Progenitor cell of endocrine pancreas (in vitro differentiated cells): ENCODE results near the gene DRAP1. TPM values are rescaled to one million over a fixed set of nuclear protein-coding genes. Genes with fewer than 3 reads are reported as not detected.

Experiments
- DNase-seq: peaks from one replicate; pipeline ENCODE4 v3.0.0; 2021; ENCODE audit warnings: low spot score; ENCODE audit not compliant: unreplicated experiment
- H3K27ac Mint-ChIP-seq: 2 replicates; pipeline ENCODE4 v1.8.0; 2021; ENCODE audit warnings: mild to moderate bottlenecking, moderate library complexity, mixed read lengths
- H3K27me3 Mint-ChIP-seq: 2 replicates; pipeline ENCODE4 v1.8.0; 2021; ENCODE audit warnings: mixed read lengths
- H3K36me3 Mint-ChIP-seq: 2 replicates; pipeline ENCODE4 v1.8.0; 2022; ENCODE audit warnings: mixed read lengths; ENCODE audit not compliant: insufficient read depth
- H3K4me1 Mint-ChIP-seq: 2 replicates; pipeline ENCODE4 v1.8.0; 2021; ENCODE audit warnings: low read depth, mixed read lengths
- H3K4me3 Mint-ChIP-seq: 2 replicates; pipeline ENCODE4 v1.8.0; 2021; ENCODE audit warnings: low read depth, mild to moderate bottlenecking, moderate library complexity, mixed read lengths
- H3K9me3 Mint-ChIP-seq: 2 replicates; pipeline ENCODE4 v1.8.0; 2021; ENCODE audit warnings: low read depth, mixed read lengths
- total RNA-seq: library from RNA; stranded (reverse); gene quantifications from 2 replicates; pipeline ENCODE4 v1.2.1, GENCODE V29; 2021
- TF ChIP-seq, protein P1 (sequence below): fragments of 200-600 bp; sonication (generic); IDR thresholded peaks from one replicate; pipeline ENCODE4 v1.5.0; 2021; ENCODE audit warnings: antibody characterized with exemption, mild to moderate bottlenecking; ENCODE audit not compliant: unreplicated experiment

DRAP1 gene
- total RNA-seq, 1 donor from 2014 or later: 65.8 TPM

DNA sequence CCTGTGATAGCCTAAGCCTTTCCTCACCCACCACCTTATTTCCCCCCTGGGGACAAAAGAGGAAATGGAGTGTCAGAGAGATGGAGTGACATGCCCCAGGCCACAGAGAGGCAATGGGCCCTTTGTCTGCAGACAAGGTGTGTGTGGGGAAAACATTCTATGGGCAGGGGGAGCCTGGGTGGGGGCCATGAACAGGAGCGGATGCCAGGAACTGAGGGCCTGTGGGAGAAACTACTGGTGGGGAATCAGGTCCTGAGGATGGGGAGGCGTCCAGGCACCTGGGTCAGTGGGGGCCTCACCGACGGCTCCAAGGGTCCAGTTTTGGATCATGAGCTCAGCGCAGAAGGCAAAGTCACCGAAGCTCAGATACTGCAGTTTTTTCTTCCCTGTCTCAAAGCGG lies 34.0 kb upstream of the DRAP1 start:
- no peak overlapping the region for H3K4me3 Mint-ChIP-seq
- no peaks in the 10 kb centered on the region for H3K9me3 Mint-ChIP-seq
- H3K27ac Mint-ChIP-seq: no peak overlapping the region
- TF ChIP-seq, protein P1, sequence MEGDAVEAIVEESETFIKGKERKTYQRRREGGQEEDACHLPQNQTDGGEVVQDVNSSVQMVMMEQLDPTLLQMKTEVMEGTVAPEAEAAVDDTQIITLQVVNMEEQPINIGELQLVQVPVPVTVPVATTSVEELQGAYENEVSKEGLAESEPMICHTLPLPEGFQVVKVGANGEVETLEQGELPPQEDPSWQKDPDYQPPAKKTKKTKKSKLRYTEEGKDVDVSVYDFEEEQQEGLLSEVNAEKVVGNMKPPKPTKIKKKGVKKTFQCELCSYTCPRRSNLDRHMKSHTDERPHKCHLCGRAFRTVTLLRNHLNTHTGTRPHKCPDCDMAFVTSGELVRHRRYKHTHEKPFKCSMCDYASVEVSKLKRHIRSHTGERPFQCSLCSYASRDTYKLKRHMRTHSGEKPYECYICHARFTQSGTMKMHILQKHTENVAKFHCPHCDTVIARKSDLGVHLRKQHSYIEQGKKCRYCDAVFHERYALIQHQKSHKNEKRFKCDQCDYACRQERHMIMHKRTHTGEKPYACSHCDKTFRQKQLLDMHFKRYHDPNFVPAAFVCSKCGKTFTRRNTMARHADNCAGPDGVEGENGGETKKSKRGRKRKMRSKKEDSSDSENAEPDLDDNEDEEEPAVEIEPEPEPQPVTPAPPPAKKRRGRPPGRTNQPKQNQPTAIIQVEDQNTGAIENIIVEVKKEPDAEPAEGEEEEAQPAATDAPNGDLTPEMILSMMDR: no peak
- no peak for DNase-seq
- H3K27me3 Mint-ChIP-seq: peaks cover 8% of the 10 kb centered on the region
- H3K4me1 Mint-ChIP-seq: peaks cover 29% of the 10 kb centered on the region
- peaks cover 6% of the 10 kb centered on the region for H3K36me3 Mint-ChIP-seq

DNA sequence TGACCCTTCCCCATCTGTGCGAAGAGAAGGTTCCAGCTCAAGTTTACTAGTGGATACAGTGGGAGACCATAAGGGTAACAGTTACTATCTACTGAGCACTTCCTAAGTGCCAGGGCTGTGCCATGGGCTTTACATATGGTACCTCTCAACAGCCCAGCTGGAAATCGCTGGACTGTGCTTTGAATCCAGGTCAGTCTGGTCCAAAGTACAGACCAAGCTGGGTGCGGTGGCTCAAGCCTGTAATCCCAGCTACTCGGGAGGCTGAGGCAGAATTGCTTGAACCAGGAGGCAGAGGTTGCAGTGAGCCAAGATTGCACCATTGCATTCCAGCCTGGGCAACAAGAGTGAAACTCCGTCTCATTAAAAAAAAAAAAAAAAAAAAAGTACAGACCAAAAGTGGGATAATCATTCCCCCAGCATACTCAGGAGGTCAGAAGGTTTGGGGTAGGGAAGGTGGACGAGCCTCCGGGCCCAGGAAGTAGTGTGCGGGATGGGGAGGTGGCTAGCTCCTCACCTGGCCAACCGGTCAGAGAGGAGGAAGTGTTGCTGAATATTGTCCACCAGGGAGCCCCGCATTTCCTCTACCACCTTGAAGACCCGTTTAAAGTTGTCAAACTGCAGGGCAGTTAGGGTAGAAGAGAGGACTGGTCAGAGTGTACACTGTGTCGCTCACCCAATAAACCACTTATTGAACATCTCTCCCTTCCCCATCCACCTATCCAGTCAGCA lies 33.3 kb upstream of the DRAP1 start:
- no peak overlapping the region for H3K4me3 Mint-ChIP-seq
- DNase-seq: no peak
- peaks cover 6% of the 10 kb centered on the region for H3K36me3 Mint-ChIP-seq
- peaks cover 30% of the 10 kb centered on the region for H3K4me1 Mint-ChIP-seq
- TF ChIP-seq, protein P1: no peak
- H3K27me3 Mint-ChIP-seq: peaks cover 8% of the 10 kb centered on the region
- H3K27ac Mint-ChIP-seq: no peak overlapping the region
- no peaks in the 10 kb centered on the region for H3K9me3 Mint-ChIP-seq

DNA sequence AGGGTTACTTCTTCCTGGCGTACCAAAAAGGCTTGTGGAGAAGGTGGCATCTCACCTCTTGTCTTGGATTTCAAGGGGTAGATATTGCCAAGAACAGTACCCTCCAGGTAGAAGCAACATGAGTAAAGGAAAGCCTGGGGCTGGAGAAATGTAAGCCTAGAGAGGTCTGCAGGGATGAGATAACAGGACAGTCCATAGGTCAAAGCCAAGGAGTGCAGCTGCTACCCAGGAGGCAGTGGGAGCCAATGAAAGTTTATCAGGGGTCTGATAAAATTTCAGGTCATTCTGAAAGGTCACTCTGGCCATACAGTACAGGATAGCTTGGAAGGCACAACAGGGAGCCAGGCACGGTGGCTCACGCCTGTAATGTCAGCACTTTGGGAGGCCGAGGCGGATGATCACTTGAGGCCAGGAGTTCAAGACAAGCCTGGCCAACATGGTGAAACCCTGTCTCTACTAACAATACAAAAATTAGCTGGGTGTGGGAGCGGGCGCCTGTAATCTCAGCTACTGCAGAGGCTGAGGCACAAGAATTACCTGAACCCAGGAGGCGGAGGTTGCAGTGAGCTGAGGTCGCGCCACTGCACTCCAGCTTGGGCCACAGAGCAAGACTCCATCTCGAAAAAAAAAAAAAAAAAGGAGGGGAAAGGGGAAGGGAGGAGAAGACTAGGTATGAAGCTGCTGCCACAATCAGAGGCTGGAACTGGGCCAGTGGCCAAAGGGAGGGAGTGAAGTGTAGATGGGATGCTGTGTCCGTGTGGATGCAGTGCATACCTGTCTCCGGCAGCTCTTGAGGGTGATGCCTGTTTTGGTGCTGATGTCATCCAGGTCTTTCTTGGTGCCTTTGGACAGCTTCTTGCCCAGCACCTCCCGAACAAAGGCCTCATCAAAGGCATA lies 32.2 kb upstream of the DRAP1 start:
- Mint-ChIP-seq H3K27me3 (peaks cover 11% of the 10 kb centered on the region), H3K4me3 (peak overlapping the region; percentile 98), H3K4me1 (peaks cover 30% of the 10 kb centered on the region), H3K9me3 (no peaks in the 10 kb centered on the region), H3K36me3 (peaks cover 6% of the 10 kb centered on the region), H3K27ac (peak overlapping the region; percentile 69)
- TF ChIP-seq, protein P1: no peak
- no peak for DNase-seq

DNA sequence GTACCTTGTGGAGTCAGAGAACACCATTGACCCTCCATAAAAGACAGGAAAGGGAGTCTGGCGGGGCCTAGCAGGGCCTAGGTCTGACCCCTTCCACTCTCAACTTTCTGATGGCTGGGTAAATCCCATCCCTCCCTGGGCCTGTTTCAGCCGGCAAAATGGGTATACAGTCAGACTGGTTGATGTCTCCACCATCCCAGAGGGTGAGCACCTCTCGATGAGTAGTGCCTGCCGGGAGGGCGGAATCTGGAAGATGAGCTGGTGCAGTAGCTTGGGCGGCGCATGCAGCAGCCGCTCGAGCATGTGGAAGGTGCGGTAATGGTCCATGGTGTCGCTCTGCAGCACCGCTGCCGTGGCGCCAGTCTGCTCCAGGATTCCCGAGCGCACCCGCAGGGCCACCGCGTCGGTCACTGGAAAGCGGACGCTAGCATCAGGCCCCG lies 31.5 kb upstream of the DRAP1 start:
- DNase-seq: no peak
- Mint-ChIP-seq H3K4me3 (peak overlapping the region; percentile 98), H3K27me3 (peaks cover 18% of the 10 kb centered on the region), H3K9me3 (no peaks in the 10 kb centered on the region), H3K27ac (peak overlapping the region; percentile 99), H3K4me1 (peaks cover 35% of the 10 kb centered on the region), H3K36me3 (peaks cover 6% of the 10 kb centered on the region)
- TF ChIP-seq, protein P1: no peak

DNA sequence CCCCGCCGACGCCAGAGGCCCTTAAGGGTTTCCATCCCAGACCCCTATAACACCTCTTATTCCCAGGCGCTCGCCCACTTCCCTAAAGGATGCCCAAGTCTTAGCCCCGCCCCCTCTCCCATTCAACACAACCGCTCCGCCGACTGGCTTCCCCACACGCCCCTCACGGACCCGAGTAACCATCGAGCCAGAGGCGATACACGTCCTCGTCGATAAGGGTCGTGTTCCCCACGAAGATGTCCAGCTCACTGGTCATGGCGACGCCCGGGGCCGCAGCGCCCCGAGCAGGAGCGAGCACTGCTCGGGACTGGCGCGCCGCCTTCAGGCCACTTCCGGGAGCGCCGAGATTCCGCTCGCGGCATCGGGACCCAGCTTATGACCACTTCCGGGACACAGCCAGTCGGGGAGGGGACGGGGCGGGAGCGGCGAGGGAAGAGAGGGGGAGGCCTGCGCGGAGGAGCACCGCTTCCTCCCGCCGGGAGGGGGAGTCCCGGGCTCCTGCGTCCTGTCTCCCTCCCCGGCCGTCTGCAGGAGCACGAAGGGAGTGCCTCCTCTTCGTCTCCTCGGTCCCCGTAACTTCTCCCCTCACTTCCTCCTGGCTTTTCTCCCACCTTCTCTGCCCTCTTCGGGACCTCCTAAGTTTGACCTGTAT lies 30.9 kb upstream of the DRAP1 start, which contains the start of gene FIBP:
Gene FIBP (minus strand): TSS at position 309 of the 652 bp plus-strand sequence. CDS start 53 bp downstream, at position 256.
- Mint-ChIP-seq H3K27me3 (peaks cover 19% of the 10 kb centered on the region), H3K27ac (peak within 1 kb of the TSS; percentile 99), H3K36me3 (peaks cover 6% of the 10 kb centered on the region), H3K4me1 (peaks cover 35% of the 10 kb centered on the region), H3K4me3 (peak within 1 kb of the TSS; percentile 98), H3K9me3 (no peaks in the 10 kb centered on the region)
- TF ChIP-seq, protein P1: peak; percentile 71
- DNase-seq: peak; percentile 98
